Testis (tissue), 2 donors: ENCODE measurements around the gene MOCS2.

Experiments
- CTCF ChIP-seq, 3 experiments: fragments of 450-650 bp in 2 of 3; fragments of 200-600 bp in 1 of 3; sonication (generic) in 1 of 3; IDR thresholded peaks; one replicate each; pipeline ENCODE4 v1.5.1; 2016 to 2019; ENCODE audit warnings: antibody characterized with exemption in 3 of 3, mild to moderate bottlenecking in 2 of 3, moderate library complexity in 1 of 3
- POLR2A ChIP-seq: fragments of 450-650 bp; IDR thresholded peaks from one replicate; pipeline ENCODE4 v1.6.1; 2017; ENCODE audit warnings: antibody characterized with exemption, mild to moderate bottlenecking, moderate library complexity

DNA sequence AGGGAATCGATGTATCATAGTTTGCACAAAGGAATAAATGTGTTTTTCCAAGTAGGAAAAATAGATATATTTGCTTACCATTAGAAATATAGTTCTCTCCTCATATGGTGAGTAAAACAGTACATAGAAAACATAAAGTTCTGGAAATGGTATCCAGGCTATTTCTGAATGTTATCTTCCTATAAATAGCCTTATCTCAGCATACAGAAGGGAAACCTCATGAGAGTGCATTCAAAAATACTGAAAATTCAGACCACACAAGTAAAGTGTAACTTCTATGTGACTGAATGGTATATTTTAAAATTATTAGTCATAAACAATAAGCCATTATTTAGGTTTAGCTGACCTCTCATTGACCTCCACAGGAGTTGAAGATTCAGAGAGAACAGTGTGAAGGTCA lies 43.5 kb downstream of the MOCS2 start:
- no peak for TF ChIP-seq CTCF (IDR thresholded peaks at IDR 0.05)
- no peak for TF ChIP-seq POLR2A
